HCT116 (cell line): ENCODE data around the gene SCGN. TPM values are rescaled to one million over a fixed set of nuclear protein-coding genes. Genes with fewer than 3 reads are reported as not detected.

ENCODE experiments used
- ATAC-seq: fragments of 200-7000 bp; cut with Tn5 transposase; 2 replicates; pipeline ENCODE4 v1.9.1; 2020; ENCODE audit warnings: mild to moderate bottlenecking, moderate library complexity
- BruUV-seq: library from RNA; stranded (reverse); fragments of 400-500 nt; replicated peaks from 2 replicates; lab custom pipeline; 2021; lab: Mats Ljungman, UMichigan
- CTCF ChIA-PET: fragments of 300-600 bp; sonication (Branson Sonifier 250); formaldehyde crosslinking; loops from one replicate; lab custom pipeline; 2021; ENCODE audit warnings: antibody characterized with exemption; lab: Charles Lee
- POLR2A ChIA-PET: fragments of 300-600, 350-600 bp; sonication (Branson Sonifier 250); formaldehyde crosslinking; loops from one replicate; lab custom pipeline; 2021; ENCODE audit warnings: antibody characterized with exemption; lab: Charles Lee
- RAD21 ChIA-PET, 2 experiments: fragments of 300-600 bp; sonication (Branson Sonifier 250); formaldehyde crosslinking; loops; one replicate each; lab custom pipeline; 2023; ENCODE audit warnings: low total read pairs in 2 of 2; ENCODE audit not compliant: uncharacterized antibody in 2 of 2, unreplicated experiment in 2 of 2, low non-redundant PET in 1 of 2; lab: Charles Lee
- DNase-seq: peaks from one replicate; pipeline ENCODE4 v3.0.0-alpha.2; 2010; ENCODE audit warnings: low read depth, low spot score
- H2AFZ ChIP-seq: fragments of 200-600 bp; shearing (Covaris generic), sonication (generic); 2 replicates; pipeline ENCODE4 v1.6.1; 2017; ENCODE audit warnings: low read depth, mixed run types, mixed read lengths, antibody characterized with exemption, low read length; ENCODE audit not compliant: poor library complexity, severe bottlenecking
- H3K27ac ChIP-seq: 2 replicates; pipeline ENCODE4 v1.5.1; 2012; ENCODE audit warnings: low read depth, low read length
- H3K27me3 ChIP-seq: fragments of 200-600 bp; sonication (generic); 2 replicates; pipeline ENCODE4 v1.6.1; 2016; ENCODE audit warnings: mixed run types, low read length, mixed read lengths; ENCODE audit not compliant: insufficient read depth
- H3K36me3 ChIP-seq, 2 experiments: fragments of 200-500 bp in 1 of 2; fragments of 200-600 bp in 1 of 2; sonication (Bioruptor generic) in 1 of 2; sonication (generic) in 1 of 2; 2 replicates each; pipeline versions ENCODE4 v1.5.1 to v1.6.1; 2014 to 2016; ENCODE audit warnings: low read length in 2 of 2, inconsistent platforms in 1 of 2, mixed read lengths in 1 of 2, mixed run types in 1 of 2; ENCODE audit not compliant: insufficient read depth in 2 of 2, control insufficient read depth in 1 of 2
- H3K4me1 ChIP-seq, 2 experiments: fragments of 200-600 bp in 1 of 2; sonication (generic) in 1 of 2; 2 replicates each; pipeline versions ENCODE4 v1.5.1 to v1.6.1; 2012 to 2017; ENCODE audit warnings: low read length in 2 of 2, inconsistent platforms in 1 of 2, mild to moderate bottlenecking in 1 of 2, mixed read lengths in 1 of 2, mixed run types in 1 of 2, moderate library complexity in 1 of 2; ENCODE audit not compliant: insufficient read depth in 2 of 2, control insufficient read depth in 1 of 2
- H3K4me2 ChIP-seq: fragments of 200-600 bp; sonication (generic); 2 replicates; pipeline ENCODE4 v1.6.1; 2017; ENCODE audit warnings: mixed run types, low read length, mixed read lengths
- H3K4me3 ChIP-seq, 2 experiments: fragments of 200-600 bp in 1 of 2; sonication (generic) in 1 of 2; replicated peaks in 1 of 2; 2 replicates each; pipeline ENCODE4 v1.5.1; 2011 to 2016; ENCODE audit warnings: low read length in 2 of 2, control low read depth in 1 of 2, low read depth in 1 of 2, mild to moderate bottlenecking in 1 of 2, mixed read lengths in 1 of 2, mixed run types in 1 of 2
- H3K79me2 ChIP-seq: fragments of 200-600 bp; sonication (generic); 2 replicates; pipeline ENCODE4 v1.6.1; 2017; ENCODE audit warnings: mild to moderate bottlenecking, mixed run types, low read length, moderate library complexity, mixed read lengths; ENCODE audit not compliant: insufficient read depth
- H3K9ac ChIP-seq: fragments of 200-600 bp; sonication (generic); 2 replicates; pipeline ENCODE4 v1.6.1; 2016; ENCODE audit warnings: low read length, mixed read lengths
- H3K9me2 ChIP-seq: fragments of 200-600 bp; sonication (generic), shearing (Covaris generic); 2 replicates; pipeline ENCODE4 v1.6.1; 2017; ENCODE audit warnings: mixed run types, mild to moderate bottlenecking, moderate library complexity; ENCODE audit not compliant: insufficient read depth
- H3K9me3 ChIP-seq, 2 experiments: fragments of 200-500 bp in 1 of 2; fragments of 200-600 bp in 1 of 2; sonication (Bioruptor generic) in 1 of 2; sonication (generic) in 1 of 2; 2 replicates each; pipeline ENCODE4 v1.6.1; 2014 to 2017; ENCODE audit warnings: low read length in 2 of 2, mixed read lengths in 2 of 2, inconsistent platforms in 1 of 2, low read depth in 1 of 2, mild to moderate bottlenecking in 1 of 2, mixed run types in 1 of 2, moderate library complexity in 1 of 2; ENCODE audit not compliant: control insufficient read depth in 1 of 2, insufficient read depth in 1 of 2
- H4K20me1 ChIP-seq: fragments of 200-600 bp; sonication (generic), shearing (Covaris generic); 2 replicates; pipeline ENCODE4 v1.6.1; 2017; ENCODE audit warnings: mixed run types, mild to moderate bottlenecking, moderate library complexity; ENCODE audit not compliant: insufficient read depth
- CBX3 ChIP-seq: IDR thresholded peaks from 2 replicates; pipeline ENCODE4 v1.6.1; 2012; ENCODE audit warnings: low read depth
- CEBPB ChIP-seq: IDR thresholded peaks from 2 replicates; pipeline ENCODE4 v1.6.1; 2012; ENCODE audit warnings: low read depth
- EGR1 ChIP-seq: IDR thresholded peaks from 2 replicates; pipeline ENCODE4 v1.6.1; 2012; ENCODE audit warnings: low read depth
- EZH2phosphoT487 ChIP-seq: fragments of 200-600 bp; IDR thresholded peaks from 2 replicates; pipeline ENCODE4 v1.6.1; 2018; ENCODE audit warnings: antibody characterized with exemption, borderline replicate concordance
- JUND ChIP-seq: IDR thresholded peaks from 2 replicates; pipeline ENCODE4 v1.6.1; 2012
- POLR2A ChIP-seq: IDR thresholded peaks from 2 replicates; pipeline ENCODE4 v1.7.0; 2011; ENCODE audit warnings: borderline replicate concordance; ENCODE audit not compliant: insufficient read depth, insufficient read length; ENCODE audit errors: extremely low read depth
- POLR2AphosphoS5 ChIP-seq: IDR thresholded peaks from 2 replicates; pipeline ENCODE4 v1.6.1; 2011; ENCODE audit warnings: mild to moderate bottlenecking, low read depth, low read length, moderate library complexity
- RAD21 ChIP-seq: IDR thresholded peaks from 2 replicates; pipeline ENCODE4 v1.6.1; 2012; ENCODE audit warnings: low read depth, mild to moderate bottlenecking
- SP1 ChIP-seq: IDR thresholded peaks from 2 replicates; pipeline ENCODE4 v1.6.1; 2012; ENCODE audit warnings: low read depth
- TCF7L2 ChIP-seq: IDR thresholded peaks from 2 replicates; pipeline ENCODE4 v1.7.0; 2011; ENCODE audit warnings: borderline replicate concordance, inconsistent platforms; ENCODE audit not compliant: insufficient read depth, insufficient read length; ENCODE audit errors: extremely low read depth
- YY1 ChIP-seq: IDR thresholded peaks from 2 replicates; pipeline ENCODE4 v1.6.1; 2011; ENCODE audit warnings: low read length, low read depth, moderate library complexity, mild to moderate bottlenecking; ENCODE audit not compliant: insufficient replicate concordance; ENCODE audit errors: extremely low read depth
- ZFX ChIP-seq: fragments of 450-650 bp; IDR thresholded peaks from 2 replicates; pipeline ENCODE4 v1.6.1; 2017
- ZNF274 ChIP-seq: fragments of 200-500 bp; sonication (Bioruptor generic); IDR thresholded peaks from 2 replicates; pipeline ENCODE4 v1.6.1; 2014; ENCODE audit warnings: mild to moderate bottlenecking, low read depth, low read length, inconsistent platforms
- intact Hi-C: fragments of 100-400 bp; cut with micrococcal nuclease; formaldehyde crosslinking; loops from 2 replicates; pipeline ENCODE4 v1.10.0; 2022
- total RNA-seq: library from RNA; stranded (reverse); gene quantifications from one replicate; pipeline ENCODE4 v1.2.1, GENCODE V29; 2021; ENCODE audit not compliant: unreplicated experiment
- TF ChIP-seq, protein P1 (sequence below): IDR thresholded peaks from 2 replicates; pipeline ENCODE4 v1.6.1; 2012; ENCODE audit warnings: low read depth
- TF ChIP-seq, protein P2 (sequence below): IDR thresholded peaks from 2 replicates; pipeline ENCODE4 v1.6.1; 2012
- TF ChIP-seq, protein P3 (sequence below): IDR thresholded peaks from 2 replicates; pipeline ENCODE4 v1.6.1; 2011; ENCODE audit warnings: mild to moderate bottlenecking, low read length, moderate library complexity; ENCODE audit not compliant: insufficient replicate concordance; ENCODE audit errors: extremely low read depth

The SCGN gene
- total RNA-seq, 1 experiment from 2014 or later: not detected

DNA sequence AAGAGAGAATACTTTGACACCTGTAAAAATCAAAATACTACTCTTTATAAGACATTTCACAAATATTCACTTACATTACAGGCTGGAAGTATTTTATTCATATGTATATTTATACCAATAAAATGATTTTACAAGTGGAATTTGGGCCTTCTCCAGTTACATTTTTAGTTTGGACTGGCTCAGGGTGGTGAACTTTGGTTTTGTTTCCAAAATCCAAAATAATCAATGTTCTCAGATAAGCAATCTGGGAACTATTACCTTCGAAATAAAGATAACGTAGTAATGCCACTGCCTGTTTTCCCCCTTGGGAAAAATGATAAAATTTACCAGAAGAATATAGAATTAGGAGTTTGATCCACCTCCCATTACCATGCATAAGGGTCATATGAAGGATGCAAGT is 31.6 kb upstream of the SCGN start (continued):
- TF ChIP-seq, protein P1, sequence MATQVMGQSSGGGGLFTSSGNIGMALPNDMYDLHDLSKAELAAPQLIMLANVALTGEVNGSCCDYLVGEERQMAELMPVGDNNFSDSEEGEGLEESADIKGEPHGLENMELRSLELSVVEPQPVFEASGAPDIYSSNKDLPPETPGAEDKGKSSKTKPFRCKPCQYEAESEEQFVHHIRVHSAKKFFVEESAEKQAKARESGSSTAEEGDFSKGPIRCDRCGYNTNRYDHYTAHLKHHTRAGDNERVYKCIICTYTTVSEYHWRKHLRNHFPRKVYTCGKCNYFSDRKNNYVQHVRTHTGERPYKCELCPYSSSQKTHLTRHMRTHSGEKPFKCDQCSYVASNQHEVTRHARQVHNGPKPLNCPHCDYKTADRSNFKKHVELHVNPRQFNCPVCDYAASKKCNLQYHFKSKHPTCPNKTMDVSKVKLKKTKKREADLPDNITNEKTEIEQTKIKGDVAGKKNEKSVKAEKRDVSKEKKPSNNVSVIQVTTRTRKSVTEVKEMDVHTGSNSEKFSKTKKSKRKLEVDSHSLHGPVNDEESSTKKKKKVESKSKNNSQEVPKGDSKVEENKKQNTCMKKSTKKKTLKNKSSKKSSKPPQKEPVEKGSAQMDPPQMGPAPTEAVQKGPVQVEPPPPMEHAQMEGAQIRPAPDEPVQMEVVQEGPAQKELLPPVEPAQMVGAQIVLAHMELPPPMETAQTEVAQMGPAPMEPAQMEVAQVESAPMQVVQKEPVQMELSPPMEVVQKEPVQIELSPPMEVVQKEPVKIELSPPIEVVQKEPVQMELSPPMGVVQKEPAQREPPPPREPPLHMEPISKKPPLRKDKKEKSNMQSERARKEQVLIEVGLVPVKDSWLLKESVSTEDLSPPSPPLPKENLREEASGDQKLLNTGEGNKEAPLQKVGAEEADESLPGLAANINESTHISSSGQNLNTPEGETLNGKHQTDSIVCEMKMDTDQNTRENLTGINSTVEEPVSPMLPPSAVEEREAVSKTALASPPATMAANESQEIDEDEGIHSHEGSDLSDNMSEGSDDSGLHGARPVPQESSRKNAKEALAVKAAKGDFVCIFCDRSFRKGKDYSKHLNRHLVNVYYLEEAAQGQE: no peak
- no peak for TF ChIP-seq EZH2phosphoT487

DNA sequence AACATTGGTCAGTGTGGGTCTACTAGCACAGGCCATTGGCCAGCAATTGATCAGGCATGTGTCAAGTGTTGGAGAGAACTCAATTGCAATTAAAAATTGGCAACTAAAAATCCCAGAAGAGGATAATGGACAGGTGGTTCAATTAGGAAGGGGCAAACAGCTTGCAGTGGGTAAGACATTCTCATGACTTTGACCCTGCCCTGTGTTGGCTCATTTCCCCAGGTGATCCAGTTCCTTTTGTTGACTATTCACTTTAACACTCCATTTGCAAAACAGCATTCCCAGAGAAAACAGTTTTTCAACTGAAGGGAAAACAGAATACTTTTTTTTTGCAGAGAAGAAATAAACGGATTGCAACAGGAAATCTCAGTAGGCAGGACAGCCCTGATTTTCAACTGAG is 28.9 kb upstream of the SCGN start:
- DNase-seq (no peak), ATAC-seq (no peak)
- Histone ChIP-seq H3K9me3 (no peaks in the 10 kb centered on the region), H3K4me2 (no peak overlapping the region), H4K20me1 (no peaks in the 10 kb centered on the region), H3K27ac (no peak overlapping the region), H2AFZ (no peak overlapping the region), H3K79me2 (no peaks in the 10 kb centered on the region), H3K4me3 (no peak overlapping the region), H3K9me2 (no peaks in the 10 kb centered on the region), H3K27me3 (no peaks in the 10 kb centered on the region), H3K4me1 (no peaks in the 10 kb centered on the region), H3K9ac (no peak overlapping the region), H3K36me3 (no peaks in the 10 kb centered on the region)
- ChIA-PET CTCF (no interaction called here), RAD21 (no interaction called here), POLR2A (no interaction called here)
- BruUV-seq: no TSS peak
- intact Hi-C loops: no loop called here
- TF ChIP-seq SP1 (no peak), RAD21 (no peak), JUND (no peak), ZFX (no peak), POLR2A (no peak), TCF7L2 (no peak), ZNF274 (no peak), POLR2AphosphoS5 (no peak), CEBPB (no peak), YY1 (no peak), EGR1 (no peak), CBX3 (no peak)
- TF ChIP-seq, protein P1: no peak
- TF ChIP-seq, protein P2, sequence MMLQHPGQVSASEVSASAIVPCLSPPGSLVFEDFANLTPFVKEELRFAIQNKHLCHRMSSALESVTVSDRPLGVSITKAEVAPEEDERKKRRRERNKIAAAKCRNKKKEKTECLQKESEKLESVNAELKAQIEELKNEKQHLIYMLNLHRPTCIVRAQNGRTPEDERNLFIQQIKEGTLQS: no peak
- TF ChIP-seq, protein P3, sequence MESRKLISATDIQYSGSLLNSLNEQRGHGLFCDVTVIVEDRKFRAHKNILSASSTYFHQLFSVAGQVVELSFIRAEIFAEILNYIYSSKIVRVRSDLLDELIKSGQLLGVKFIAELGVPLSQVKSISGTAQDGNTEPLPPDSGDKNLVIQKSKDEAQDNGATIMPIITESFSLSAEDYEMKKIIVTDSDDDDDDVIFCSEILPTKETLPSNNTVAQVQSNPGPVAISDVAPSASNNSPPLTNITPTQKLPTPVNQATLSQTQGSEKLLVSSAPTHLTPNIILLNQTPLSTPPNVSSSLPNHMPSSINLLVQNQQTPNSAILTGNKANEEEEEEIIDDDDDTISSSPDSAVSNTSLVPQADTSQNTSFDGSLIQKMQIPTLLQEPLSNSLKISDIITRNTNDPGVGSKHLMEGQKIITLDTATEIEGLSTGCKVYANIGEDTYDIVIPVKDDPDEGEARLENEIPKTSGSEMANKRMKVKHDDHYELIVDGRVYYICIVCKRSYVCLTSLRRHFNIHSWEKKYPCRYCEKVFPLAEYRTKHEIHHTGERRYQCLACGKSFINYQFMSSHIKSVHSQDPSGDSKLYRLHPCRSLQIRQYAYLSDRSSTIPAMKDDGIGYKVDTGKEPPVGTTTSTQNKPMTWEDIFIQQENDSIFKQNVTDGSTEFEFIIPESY: no peak
